Measurements from ENCODE around the gene FAM234B.

Gene FAM234B

GRCh38 chr12:13121568-13121967 lies 77.4 kb downstream of the FAM234B start:
- no peak for DNase-seq

- DNase-seq = peak in 1 of 2 donors; percentile 31
These were observed 80.7 kb downstream of the FAM234B start for GRCh38 chr12:13124656-13125505.

- no peak for DNase-seq
These were observed 81.8 kb downstream of the FAM234B start for GRCh38 chr12:13125996-13126395.

GRCh38 chr12:13126494-13126893 lies 82.3 kb downstream of the FAM234B start:
- no peak for DNase-seq

GRCh38 chr12:13127444-13127843 lies 83.3 kb downstream of the FAM234B start:
- no peak for DNase-seq

- DNase-seq = no peak
These were observed 84.2 kb downstream of the FAM234B start for GRCh38 chr12:13128291-13128965.

- DNase-seq = no peak
These were observed 86.8 kb downstream of the FAM234B start for GRCh38 chr12:13130981-13131380.

Measured in inflammatory macrophage treated with lipopolysaccharide for 1 hour (primary cell).